ENCODE data around the gene AGER.
A peak's percentile ranks its signal among the peaks of the same experiment; 100 is the strongest.

Gene AGER

DNA sequence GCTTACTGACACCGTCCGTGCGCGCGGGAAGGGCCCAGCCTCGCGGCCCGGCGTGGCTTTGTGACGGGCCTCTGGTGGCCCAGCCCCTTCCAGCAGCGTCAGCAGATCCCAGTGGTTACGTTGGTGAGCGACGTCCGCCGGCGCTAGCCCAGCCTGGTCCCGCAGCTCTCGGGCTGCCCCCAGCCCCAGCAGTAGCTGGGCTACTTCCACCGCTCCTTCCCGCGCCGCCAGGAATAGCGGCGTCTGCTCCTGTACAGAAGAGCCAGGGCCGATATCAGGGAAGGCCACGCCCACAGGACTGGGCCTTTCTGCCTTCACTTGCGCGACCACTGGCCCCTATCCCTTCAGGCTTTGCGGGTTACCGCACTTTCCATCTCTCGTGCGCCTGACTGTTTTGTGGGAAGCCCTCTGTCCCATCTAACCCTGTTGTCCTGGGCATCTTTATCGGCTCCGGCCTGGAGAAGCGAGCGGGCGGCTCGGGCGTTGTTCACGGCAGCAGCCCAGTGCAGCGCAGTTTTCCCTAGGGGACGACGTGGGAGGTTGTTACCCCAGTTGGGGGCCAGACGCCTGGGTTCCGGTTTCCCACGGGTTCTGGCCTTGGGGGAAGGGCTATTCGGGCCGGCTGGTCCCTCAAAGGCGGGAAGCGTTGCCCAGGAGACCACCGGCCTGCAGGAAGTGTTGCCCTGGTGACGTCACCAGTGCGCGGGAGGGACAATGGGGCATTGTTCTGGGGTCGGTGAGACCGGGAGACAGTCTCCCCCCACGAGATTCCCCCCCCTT lies 12.0 kb upstream of the AGER start (continued):
- peak; percentile 75 for TF ChIP-seq ZEB2 (tag by site-specific recombination; IDR thresholded peaks at IDR 0.05)
- peak; percentile 67; the same call in 1 of the 2 replicates for TF ChIP-seq ZFP69B (tag by site-specific recombination; IDR thresholded peaks at IDR 0.05)
- TF ChIP-seq, protein P1, sequence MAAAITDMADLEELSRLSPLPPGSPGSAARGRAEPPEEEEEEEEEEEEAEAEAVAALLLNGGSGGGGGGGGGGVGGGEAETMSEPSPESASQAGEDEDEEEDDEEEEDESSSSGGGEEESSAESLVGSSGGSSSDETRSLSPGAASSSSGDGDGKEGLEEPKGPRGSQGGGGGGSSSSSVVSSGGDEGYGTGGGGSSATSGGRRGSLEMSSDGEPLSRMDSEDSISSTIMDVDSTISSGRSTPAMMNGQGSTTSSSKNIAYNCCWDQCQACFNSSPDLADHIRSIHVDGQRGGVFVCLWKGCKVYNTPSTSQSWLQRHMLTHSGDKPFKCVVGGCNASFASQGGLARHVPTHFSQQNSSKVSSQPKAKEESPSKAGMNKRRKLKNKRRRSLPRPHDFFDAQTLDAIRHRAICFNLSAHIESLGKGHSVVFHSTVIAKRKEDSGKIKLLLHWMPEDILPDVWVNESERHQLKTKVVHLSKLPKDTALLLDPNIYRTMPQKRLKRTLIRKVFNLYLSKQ (tag by site-specific recombination; IDR thresholded peaks at IDR 0.05; ENCODE audit: borderline replicate concordance), result no peak
- TF ChIP-seq, protein P2, sequence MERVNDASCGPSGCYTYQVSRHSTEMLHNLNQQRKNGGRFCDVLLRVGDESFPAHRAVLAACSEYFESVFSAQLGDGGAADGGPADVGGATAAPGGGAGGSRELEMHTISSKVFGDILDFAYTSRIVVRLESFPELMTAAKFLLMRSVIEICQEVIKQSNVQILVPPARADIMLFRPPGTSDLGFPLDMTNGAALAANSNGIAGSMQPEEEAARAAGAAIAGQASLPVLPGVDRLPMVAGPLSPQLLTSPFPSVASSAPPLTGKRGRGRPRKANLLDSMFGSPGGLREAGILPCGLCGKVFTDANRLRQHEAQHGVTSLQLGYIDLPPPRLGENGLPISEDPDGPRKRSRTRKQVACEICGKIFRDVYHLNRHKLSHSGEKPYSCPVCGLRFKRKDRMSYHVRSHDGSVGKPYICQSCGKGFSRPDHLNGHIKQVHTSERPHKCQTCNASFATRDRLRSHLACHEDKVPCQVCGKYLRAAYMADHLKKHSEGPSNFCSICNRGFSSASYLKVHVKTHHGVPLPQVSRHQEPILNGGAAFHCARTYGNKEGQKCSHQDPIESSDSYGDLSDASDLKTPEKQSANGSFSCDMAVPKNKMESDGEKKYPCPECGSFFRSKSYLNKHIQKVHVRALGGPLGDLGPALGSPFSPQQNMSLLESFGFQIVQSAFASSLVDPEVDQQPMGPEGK (tag by site-specific recombination; IDR thresholded peaks at IDR 0.05), result peak; percentile 98
- TF ChIP-seq ZNF354C (tag by site-specific recombination; IDR thresholded peaks at IDR 0.05; ENCODE audit: borderline replicate concordance, low read depth), result no peak
- no peak for TF ChIP-seq ZNF292 (tag by site-specific recombination; IDR thresholded peaks at IDR 0.05; ENCODE audit: borderline replicate concordance, low read depth)
- no peak; the same call in 1 of the 2 replicates for TF ChIP-seq ZNF366 (tag by site-specific recombination; conservative IDR thresholded peaks at IDR 0.05)
- TF ChIP-seq ZNF121 (tag by site-specific recombination; IDR thresholded peaks at IDR 0.05), result peak; percentile 10; the same call in 1 of the 2 replicates
- no peak for TF ChIP-seq ZNF426 (tag by site-specific recombination; IDR thresholded peaks at IDR 0.05)
- TF ChIP-seq, protein P3, sequence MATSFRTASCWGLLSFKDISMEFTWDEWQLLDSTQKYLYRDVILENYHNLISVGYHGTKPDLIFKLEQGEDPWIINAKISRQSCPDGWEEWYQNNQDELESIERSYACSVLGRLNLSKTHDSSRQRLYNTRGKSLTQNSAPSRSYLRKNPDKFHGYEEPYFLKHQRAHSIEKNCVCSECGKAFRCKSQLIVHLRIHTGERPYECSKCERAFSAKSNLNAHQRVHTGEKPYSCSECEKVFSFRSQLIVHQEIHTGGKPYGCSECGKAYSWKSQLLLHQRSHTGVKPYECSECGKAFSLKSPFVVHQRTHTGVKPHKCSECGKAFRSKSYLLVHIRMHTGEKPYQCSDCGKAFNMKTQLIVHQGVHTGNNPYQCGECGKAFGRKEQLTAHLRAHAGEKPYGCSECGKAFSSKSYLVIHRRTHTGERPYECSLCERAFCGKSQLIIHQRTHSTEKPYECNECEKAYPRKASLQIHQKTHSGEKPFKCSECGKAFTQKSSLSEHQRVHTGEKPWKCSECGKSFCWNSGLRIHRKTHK (tag by site-specific recombination; IDR thresholded peaks at IDR 0.05), result no peak
- no peak for TF ChIP-seq ZNF626 (tag by site-specific recombination; IDR thresholded peaks at IDR 0.05)
- TF ChIP-seq, protein P4, sequence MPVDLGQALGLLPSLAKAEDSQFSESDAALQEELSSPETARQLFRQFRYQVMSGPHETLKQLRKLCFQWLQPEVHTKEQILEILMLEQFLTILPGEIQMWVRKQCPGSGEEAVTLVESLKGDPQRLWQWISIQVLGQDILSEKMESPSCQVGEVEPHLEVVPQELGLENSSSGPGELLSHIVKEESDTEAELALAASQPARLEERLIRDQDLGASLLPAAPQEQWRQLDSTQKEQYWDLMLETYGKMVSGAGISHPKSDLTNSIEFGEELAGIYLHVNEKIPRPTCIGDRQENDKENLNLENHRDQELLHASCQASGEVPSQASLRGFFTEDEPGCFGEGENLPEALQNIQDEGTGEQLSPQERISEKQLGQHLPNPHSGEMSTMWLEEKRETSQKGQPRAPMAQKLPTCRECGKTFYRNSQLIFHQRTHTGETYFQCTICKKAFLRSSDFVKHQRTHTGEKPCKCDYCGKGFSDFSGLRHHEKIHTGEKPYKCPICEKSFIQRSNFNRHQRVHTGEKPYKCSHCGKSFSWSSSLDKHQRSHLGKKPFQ (tag by site-specific recombination; IDR thresholded peaks at IDR 0.05), result 0 out of 2 replicates have a peak, but pooled peaks have one; percentile 21
- no peak for TF ChIP-seq ZNF132 (tag by site-specific recombination; IDR thresholded peaks at IDR 0.05; ENCODE audit: borderline replicate concordance)
- TF ChIP-seq, protein P5, sequence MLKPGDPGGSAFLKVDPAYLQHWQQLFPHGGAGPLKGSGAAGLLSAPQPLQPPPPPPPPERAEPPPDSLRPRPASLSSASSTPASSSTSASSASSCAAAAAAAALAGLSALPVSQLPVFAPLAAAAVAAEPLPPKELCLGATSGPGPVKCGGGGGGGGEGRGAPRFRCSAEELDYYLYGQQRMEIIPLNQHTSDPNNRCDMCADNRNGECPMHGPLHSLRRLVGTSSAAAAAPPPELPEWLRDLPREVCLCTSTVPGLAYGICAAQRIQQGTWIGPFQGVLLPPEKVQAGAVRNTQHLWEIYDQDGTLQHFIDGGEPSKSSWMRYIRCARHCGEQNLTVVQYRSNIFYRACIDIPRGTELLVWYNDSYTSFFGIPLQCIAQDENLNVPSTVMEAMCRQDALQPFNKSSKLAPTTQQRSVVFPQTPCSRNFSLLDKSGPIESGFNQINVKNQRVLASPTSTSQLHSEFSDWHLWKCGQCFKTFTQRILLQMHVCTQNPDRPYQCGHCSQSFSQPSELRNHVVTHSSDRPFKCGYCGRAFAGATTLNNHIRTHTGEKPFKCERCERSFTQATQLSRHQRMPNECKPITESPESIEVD (tag by site-specific recombination; IDR thresholded peaks at IDR 0.05), result no peak
- no peak for TF ChIP-seq ZNF544 (tag by site-specific recombination; IDR thresholded peaks at IDR 0.05)
- TF ChIP-seq, protein P6, sequence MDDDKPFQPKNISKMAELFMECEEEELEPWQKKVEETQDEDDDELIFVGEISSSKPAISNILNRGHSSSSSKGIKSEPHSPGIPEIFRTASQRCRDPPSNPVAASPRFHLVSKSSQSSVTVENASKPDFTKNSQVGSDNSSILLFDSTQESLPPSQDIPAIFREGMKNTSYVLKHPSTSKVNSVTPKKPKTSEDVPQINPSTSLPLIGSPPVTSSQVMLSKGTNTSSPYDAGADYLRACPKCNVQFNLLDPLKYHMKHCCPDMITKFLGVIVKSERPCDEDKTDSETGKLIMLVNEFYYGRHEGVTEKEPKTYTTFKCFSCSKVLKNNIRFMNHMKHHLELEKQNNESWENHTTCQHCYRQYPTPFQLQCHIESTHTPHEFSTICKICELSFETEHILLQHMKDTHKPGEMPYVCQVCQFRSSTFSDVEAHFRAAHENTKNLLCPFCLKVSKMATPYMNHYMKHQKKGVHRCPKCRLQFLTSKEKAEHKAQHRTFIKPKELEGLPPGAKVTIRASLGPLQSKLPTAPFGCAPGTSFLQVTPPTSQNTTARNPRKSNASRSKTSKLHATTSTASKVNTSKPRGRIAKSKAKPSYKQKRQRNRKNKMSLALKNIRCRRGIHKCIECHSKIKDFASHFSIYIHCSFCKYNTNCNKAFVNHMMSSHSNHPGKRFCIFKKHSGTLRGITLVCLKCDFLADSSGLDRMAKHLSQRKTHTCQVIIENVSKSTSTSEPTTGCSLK (tag by site-specific recombination; IDR thresholded peaks at IDR 0.05), result no peak
- TF ChIP-seq MYNN (tag by site-specific recombination; IDR thresholded peaks at IDR 0.05; ENCODE audit: borderline replicate concordance), result no peak
- TF ChIP-seq, protein P7, sequence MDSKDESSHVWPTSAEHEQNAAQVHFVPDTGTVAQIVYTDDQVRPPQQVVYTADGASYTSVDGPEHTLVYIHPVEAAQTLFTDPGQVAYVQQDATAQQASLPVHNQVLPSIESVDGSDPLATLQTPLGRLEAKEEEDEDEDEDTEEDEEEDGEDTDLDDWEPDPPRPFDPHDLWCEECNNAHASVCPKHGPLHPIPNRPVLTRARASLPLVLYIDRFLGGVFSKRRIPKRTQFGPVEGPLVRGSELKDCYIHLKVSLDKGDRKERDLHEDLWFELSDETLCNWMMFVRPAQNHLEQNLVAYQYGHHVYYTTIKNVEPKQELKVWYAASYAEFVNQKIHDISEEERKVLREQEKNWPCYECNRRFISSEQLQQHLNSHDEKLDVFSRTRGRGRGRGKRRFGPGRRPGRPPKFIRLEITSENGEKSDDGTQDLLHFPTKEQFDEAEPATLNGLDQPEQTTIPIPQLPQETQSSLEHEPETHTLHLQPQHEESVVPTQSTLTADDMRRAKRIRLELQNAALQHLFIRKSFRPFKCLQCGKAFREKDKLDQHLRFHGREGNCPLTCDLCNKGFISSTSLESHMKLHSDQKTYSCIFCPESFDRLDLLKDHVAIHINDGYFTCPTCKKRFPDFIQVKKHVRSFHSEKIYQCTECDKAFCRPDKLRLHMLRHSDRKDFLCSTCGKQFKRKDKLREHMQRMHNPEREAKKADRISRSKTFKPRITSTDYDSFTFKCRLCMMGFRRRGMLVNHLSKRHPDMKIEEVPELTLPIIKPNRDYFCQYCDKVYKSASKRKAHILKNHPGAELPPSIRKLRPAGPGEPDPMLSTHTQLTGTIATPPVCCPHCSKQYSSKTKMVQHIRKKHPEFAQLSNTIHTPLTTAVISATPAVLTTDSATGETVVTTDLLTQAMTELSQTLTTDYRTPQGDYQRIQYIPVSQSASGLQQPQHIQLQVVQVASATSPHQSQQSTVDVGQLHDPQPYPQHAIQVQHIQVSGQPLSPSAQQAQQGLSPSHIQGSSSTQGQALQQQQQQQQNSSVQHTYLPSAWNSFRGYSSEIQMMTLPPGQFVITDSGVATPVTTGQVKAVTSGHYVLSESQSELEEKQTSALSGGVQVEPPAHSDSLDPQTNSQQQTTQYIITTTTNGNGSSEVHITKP (tag by site-specific recombination; IDR thresholded peaks at IDR 0.05), result peak; percentile 32
- TF ChIP-seq ZNF239 (tag by site-specific recombination; IDR thresholded peaks at IDR 0.05), result peak; percentile 49; the same call in 1 of the 2 replicates
- TF ChIP-seq, protein P8, sequence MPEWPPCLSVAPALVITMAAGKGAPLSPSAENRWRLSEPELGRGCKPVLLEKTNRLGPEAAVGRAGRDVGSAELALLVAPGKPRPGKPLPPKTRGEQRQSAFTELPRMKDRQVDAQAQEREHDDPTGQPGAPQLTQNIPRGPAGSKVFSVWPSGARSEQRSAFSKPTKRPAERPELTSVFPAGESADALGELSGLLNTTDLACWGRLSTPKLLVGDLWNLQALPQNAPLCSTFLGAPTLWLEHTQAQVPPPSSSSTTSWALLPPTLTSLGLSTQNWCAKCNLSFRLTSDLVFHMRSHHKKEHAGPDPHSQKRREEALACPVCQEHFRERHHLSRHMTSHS (tag by site-specific recombination; IDR thresholded peaks at IDR 0.05), result no peak
- TF ChIP-seq IKZF3 (tag by site-specific recombination; IDR thresholded peaks at IDR 0.05), result peak; percentile 65
- TF ChIP-seq PRDM1 (tag by site-specific recombination; IDR thresholded peaks at IDR 0.05), result no peak
